Right lobe of liver (tissue), 6 donors: ENCODE data around the gene CUL1. TPM values are rescaled to one million over a fixed set of nuclear protein-coding genes. Genes with fewer than 3 reads are reported as not detected.
A peak's percentile ranks its signal among the peaks of the same experiment; 100 is the strongest.

Source experiments
- ATAC-seq, 4 donors: fragments of 200-7000 bp; cut with Tn5 transposase; one replicate each; pipeline ENCODE4 v1.9.1; 2020; ENCODE audit warnings: mild to moderate bottlenecking in 4 of 4, moderate library complexity in 4 of 4
- DNase-seq, 3 donors: peaks; one replicate each; pipeline ENCODE4 v3.0.0-alpha.2; 2020
- H3K27ac ChIP-seq, 3 donors: fragments of 200-600 bp; one replicate each; pipeline ENCODE4 v1.8.0; 2022
- H3K27me3 ChIP-seq, 2 donors: fragments of 200-600 bp; one replicate each; pipeline ENCODE4 v1.8.0; 2022
- H3K36me3 ChIP-seq, 4 donors: fragments of 200-600 bp; sonication (generic) in 1 of 4; one replicate each; pipeline versions ENCODE4 v1.5.1 to v1.8.0; 2017 to 2022; ENCODE audit warnings: control low read depth in 1 of 4
- H3K4me1 ChIP-seq, 4 donors: fragments of 200-600 bp; sonication (generic) in 1 of 4; one replicate each; pipeline versions ENCODE4 v1.5.1 to v1.8.0; 2017 to 2022; ENCODE audit warnings: control low read depth in 1 of 4
- H3K4me3 ChIP-seq, 3 donors: fragments of 200-600 bp; one replicate each; pipeline ENCODE4 v1.8.0; 2022
- H3K9me3 ChIP-seq, 4 donors: fragments of 200-600 bp; sonication (generic) in 1 of 4; one replicate each; pipeline versions ENCODE4 v1.5.1 to v1.8.0; 2017 to 2022; ENCODE audit warnings: control low read depth in 1 of 4
- POLR2A ChIP-seq: fragments of 450-650 bp; IDR thresholded peaks from one replicate; pipeline ENCODE4 v1.6.1; 2017; ENCODE audit warnings: antibody characterized with exemption, mild to moderate bottlenecking
- WGBS: methylation state at CpG from one replicate; pipeline ENCODE4 v1.1.6; 2018; ENCODE audit warnings: low coverage, low lambda C conversion rate; ENCODE audit not compliant: insufficient coverage; ENCODE audit errors: missing lambda C conversion rate; 5-methylcytosine and 5-hydroxymethylcytosine counted together
- intact Hi-C, 2 donors: fragments of 100-400 bp; cut with DNase I; formaldehyde crosslinking; loops; one replicate each; pipeline versions ENCODE4 v1.11.2 to v1.14.1; 2022
- total RNA-seq, 6 experiments: library from RNA; depleted of rRNA in 2 of 6; stranded (reverse); fragments of >200 nt in 2 of 6; fragmentation: NEBNext Ultra II Directional in 3 of 6; extraction: Animal tissue kit (Norgen Biotek cat#: 25700) in 3 of 6; gene quantifications; one replicate each; pipeline versions ENCODE4 v1.1.0 to v1.2.4, GENCODE V29; 2016 to 2023
- TF ChIP-seq, protein P1 (sequence below), 4 donors: fragments of 200-600 bp in 3 of 4; fragments of 450-650 bp in 1 of 4; IDR thresholded peaks; one replicate each; pipeline versions ENCODE4 v1.5.1 to v1.8.0; 2016 to 2022; ENCODE audit warnings: antibody characterized with exemption in 4 of 4, mild to moderate bottlenecking in 2 of 4
- donor health status: DM: no; HTN: yes; CAD: no.
- donor health status: DM: no; HTN: no; CAD: no.
- donor health status: DM: no; HTN: no; CAD: no.
- donor health status: DM: no; HTN: yes; CAD: no.
- donor health status: DM: no; HTN: yes; CAD: no.

Gene CUL1
- total RNA-seq, 6 experiments from 2014 or later: 22.3 to 46.3 (median 30.8) TPM

GRCh38 chr7:148681821-148682220 is 16.9 kb upstream of the CUL1 start:
- ATAC-seq: no peak
- WGBS: 76% methylated on average over 4 of the region's 4 CpGs

GRCh38 chr7:148684289-148684830 is 14.3 kb upstream of the CUL1 start:
- 90% methylated on average over 9 of the region's 13 CpGs for WGBS
- intact Hi-C loops: no loop called here
- H3K4me1 ChIP-seq: no peaks in the 10 kb centered on the region
- no peaks in the 10 kb centered on the region for H3K9me3 ChIP-seq
- no peaks in the 10 kb centered on the region for H3K36me3 ChIP-seq
- ATAC-seq (no peak), DNase-seq (no peak)
- no peaks in the 10 kb centered on the region for H3K27me3 ChIP-seq
- no peak overlapping the region for H3K4me3 ChIP-seq
- TF ChIP-seq, protein P1, sequence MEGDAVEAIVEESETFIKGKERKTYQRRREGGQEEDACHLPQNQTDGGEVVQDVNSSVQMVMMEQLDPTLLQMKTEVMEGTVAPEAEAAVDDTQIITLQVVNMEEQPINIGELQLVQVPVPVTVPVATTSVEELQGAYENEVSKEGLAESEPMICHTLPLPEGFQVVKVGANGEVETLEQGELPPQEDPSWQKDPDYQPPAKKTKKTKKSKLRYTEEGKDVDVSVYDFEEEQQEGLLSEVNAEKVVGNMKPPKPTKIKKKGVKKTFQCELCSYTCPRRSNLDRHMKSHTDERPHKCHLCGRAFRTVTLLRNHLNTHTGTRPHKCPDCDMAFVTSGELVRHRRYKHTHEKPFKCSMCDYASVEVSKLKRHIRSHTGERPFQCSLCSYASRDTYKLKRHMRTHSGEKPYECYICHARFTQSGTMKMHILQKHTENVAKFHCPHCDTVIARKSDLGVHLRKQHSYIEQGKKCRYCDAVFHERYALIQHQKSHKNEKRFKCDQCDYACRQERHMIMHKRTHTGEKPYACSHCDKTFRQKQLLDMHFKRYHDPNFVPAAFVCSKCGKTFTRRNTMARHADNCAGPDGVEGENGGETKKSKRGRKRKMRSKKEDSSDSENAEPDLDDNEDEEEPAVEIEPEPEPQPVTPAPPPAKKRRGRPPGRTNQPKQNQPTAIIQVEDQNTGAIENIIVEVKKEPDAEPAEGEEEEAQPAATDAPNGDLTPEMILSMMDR (IDR thresholded peaks at IDR 0.05): no peak
- no peak for TF ChIP-seq POLR2A
- H3K27ac ChIP-seq: no peak overlapping the region

More at GRCh38 chr7:148681821-148682220, 16.9 kb upstream of the CUL1 start:
- no peak overlapping the region for H3K4me3 ChIP-seq
- no peaks in the 10 kb centered on the region for H3K9me3 ChIP-seq
- intact Hi-C loops: no loop called here
- no peak for DNase-seq
- H3K4me1 ChIP-seq: no peaks in the 10 kb centered on the region
- H3K36me3 ChIP-seq: no peaks in the 10 kb centered on the region
- TF ChIP-seq, protein P1 (IDR thresholded peaks at IDR 0.05): no peak
- no peak for TF ChIP-seq POLR2A
- H3K27ac ChIP-seq: no peak overlapping the region
- H3K27me3 ChIP-seq: no peaks in the 10 kb centered on the region

DNA sequence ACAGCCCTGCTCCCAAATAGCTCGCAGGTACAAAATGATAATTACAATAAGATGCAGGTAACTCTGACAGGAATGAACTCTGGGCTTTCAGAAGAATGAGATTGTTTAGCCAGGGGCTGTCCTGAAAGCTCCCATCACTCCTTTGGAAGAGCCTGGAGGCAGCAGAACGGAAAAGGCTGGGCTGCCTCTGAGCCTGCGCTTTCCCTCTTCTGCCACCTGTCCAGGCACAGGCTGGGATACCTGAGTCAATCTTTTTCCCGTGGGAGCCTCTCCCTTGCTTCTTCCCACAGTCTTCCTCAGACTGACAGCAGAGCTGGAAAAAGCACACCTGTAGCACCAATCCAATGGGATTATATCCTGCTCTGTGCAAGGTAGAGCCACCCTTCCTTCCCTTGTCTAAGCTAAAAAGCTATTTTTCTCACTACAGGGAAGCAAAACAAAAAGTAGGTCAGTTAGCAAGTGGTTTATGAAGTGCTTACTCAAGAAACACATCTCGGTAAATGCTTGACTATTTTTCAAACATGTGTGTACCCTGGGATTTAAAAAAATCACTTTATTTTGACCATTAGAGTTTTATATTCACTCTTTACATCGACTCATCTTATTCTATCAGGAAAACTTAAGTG is 12.3 kb upstream of the CUL1 start:
- DNase-seq (no peak), ATAC-seq (peak in 1 of 4 donors; percentile 12)
- Histone ChIP-seq H3K4me3 (no peak overlapping the region), H3K9me3 (no peaks in the 10 kb centered on the region), H3K27ac (no peak overlapping the region), H3K36me3 (no peaks in the 10 kb centered on the region), H3K4me1 (no peaks in the 10 kb centered on the region), H3K27me3 (no peaks in the 10 kb centered on the region)
- intact Hi-C loops: no loop called here
- TF ChIP-seq, protein P1 (IDR thresholded peaks at IDR 0.05): no peak
- TF ChIP-seq POLR2A: no peak
- WGBS: 81% methylated on average over 3 of the region's 6 CpGs

- intact Hi-C loops: no loop called here
- no peaks in the 10 kb centered on the region for H3K27me3 ChIP-seq
- ATAC-seq (no peak), DNase-seq (no peak)
- H3K27ac ChIP-seq: no peak overlapping the region
- 87% methylated on average over 2 of the region's 2 CpGs for whole genome bisulfite sequencing
- H3K4me3 ChIP-seq: no peak overlapping the region
- no peaks in the 10 kb centered on the region for H3K4me1 ChIP-seq
- no peaks in the 10 kb centered on the region for H3K9me3 ChIP-seq
- TF ChIP-seq POLR2A: no peak
- TF ChIP-seq, protein P1 (IDR thresholded peaks at IDR 0.05): no peak
- no peaks in the 10 kb centered on the region for H3K36me3 ChIP-seq
These were observed 11.1 kb upstream of the CUL1 start for GRCh38 chr7:148687555-148687954.
